MCF 10A (cell line): Measurements from ENCODE around the gene TMUB1. TPM values are rescaled to one million over a fixed set of nuclear protein-coding genes. Genes with fewer than 3 reads are reported as not detected.

Source experiments
- BruUV-seq: library from RNA; stranded (reverse); fragments of 400-500 nt; replicated peaks from 2 replicates; lab custom pipeline; 2021; lab: Mats Ljungman, UMichigan
- CTCF ChIA-PET: fragments of 300-600 bp; sonication (Branson Sonifier 250); formaldehyde crosslinking; extraction: SDS; loops from one replicate; lab custom pipeline; 2021; ENCODE audit warnings: antibody characterized with exemption, inconsistent platforms; lab: Yijun Ruan, JAX
- POLR2A ChIA-PET: fragments of 300-600, 350-650 bp; sonication (Branson Sonifier 250); formaldehyde crosslinking; extraction: SDS; loops from one replicate; lab custom pipeline; 2020; ENCODE audit warnings: antibody characterized with exemption, inconsistent platforms; lab: Yijun Ruan, JAX
- DNase-seq: peaks from one replicate; pipeline ENCODE4 v3.0.0-alpha.2; 2018; ENCODE audit not compliant: unreplicated experiment
- H3K27ac Mint-ChIP-seq: one replicate; pipeline ENCODE4 v1.8.0; 2022; ENCODE audit warnings: mild to moderate bottlenecking, low read depth, mixed read lengths; ENCODE audit not compliant: unreplicated experiment
- H3K27me3 Mint-ChIP-seq: one replicate; pipeline ENCODE4 v1.8.0; 2022; ENCODE audit warnings: mixed read lengths; ENCODE audit not compliant: insufficient read depth, unreplicated experiment
- H3K36me3 Mint-ChIP-seq: one replicate; pipeline ENCODE4 v1.8.0; 2022; ENCODE audit warnings: mild to moderate bottlenecking, moderate library complexity, mixed read lengths; ENCODE audit not compliant: insufficient read depth, unreplicated experiment
- H3K4me1 Mint-ChIP-seq: one replicate; pipeline ENCODE4 v1.8.0; 2022; ENCODE audit warnings: mixed read lengths; ENCODE audit not compliant: insufficient read depth, unreplicated experiment
- H3K4me3 Mint-ChIP-seq: one replicate; pipeline ENCODE4 v1.8.0; 2022; ENCODE audit warnings: mild to moderate bottlenecking, moderate library complexity, mixed read lengths; ENCODE audit not compliant: unreplicated experiment
- H3K9me3 Mint-ChIP-seq: one replicate; pipeline ENCODE4 v1.8.0; 2022; ENCODE audit warnings: mixed read lengths; ENCODE audit not compliant: unreplicated experiment
- CTCF ChIP-seq: fragments of 200-600 bp; IDR thresholded peaks from one replicate; pipeline ENCODE4 v1.8.0; 2022; ENCODE audit warnings: antibody characterized with exemption, mild to moderate bottlenecking; ENCODE audit not compliant: unreplicated experiment
- intact Hi-C: fragments of 100-400 bp; cut with micrococcal nuclease; formaldehyde crosslinking; loops from 2 replicates; pipeline ENCODE4 v1.14.1; 2022
- total RNA-seq: library from RNA; stranded (reverse); gene quantifications from 2 replicates; pipeline ENCODE4 v1.2.3, GENCODE V29; 2022

TMUB1 gene
- total RNA-seq, 1 experiment from 2014 or later = 30.1 TPM

- Mint-ChIP-seq H3K27me3 (no peaks in the 10 kb centered on the region), H3K4me1 (peaks cover 22% of the 10 kb centered on the region), H3K9me3 (no peaks in the 10 kb centered on the region), H3K4me3 (no peak overlapping the region), H3K36me3 (peaks cover 42% of the 10 kb centered on the region), H3K27ac (no peak overlapping the region)
- no TSS peak for BruUV-seq
- intact Hi-C loops = no loop called here
- ChIA-PET POLR2A (no interaction called here), CTCF (no interaction called here)
- no peak for DNase-seq
- TF ChIP-seq CTCF = no peak
Measured at GRCh38 chr7:151118108-151119054, 35.1 kb upstream of the TMUB1 start.

- no peak for TF ChIP-seq CTCF
- ChIA-PET POLR2A (interaction anchor here (1.2 kb wide), 1 partner anchor 27 kb away, joined by 3 read pairs; no protein-coding TSS in a partner anchor), CTCF (interaction anchor here (0.5 kb wide), 1 partner anchor 323 kb away, joined by 3 read pairs; no protein-coding TSS in a partner anchor)
- DNase-seq = no peak
- peaks cover 28% of the 10 kb centered on the region for H3K4me1 Mint-ChIP-seq
- H3K27ac Mint-ChIP-seq = no peak overlapping the region
- no peaks in the 10 kb centered on the region for H3K9me3 Mint-ChIP-seq
- peaks cover 43% of the 10 kb centered on the region for H3K36me3 Mint-ChIP-seq
- BruUV-seq = TSS peak; percentile 14
- no peaks in the 10 kb centered on the region for H3K27me3 Mint-ChIP-seq
- H3K4me3 Mint-ChIP-seq = no peak overlapping the region
- intact Hi-C loops = no loop called here
Measured at GRCh38 chr7:151117565-151117964, 34.3 kb upstream of the TMUB1 start.

- H3K27ac Mint-ChIP-seq = peak overlapping the region; percentile 84
- H3K27me3 Mint-ChIP-seq = no peaks in the 10 kb centered on the region
- ChIA-PET CTCF (interaction anchor here (0.5 to 15.6 kb wide), 7 partner anchors 28 to 1883 kb away, joined by 3 to 315 read pairs (median 3); partner anchors contain the start of genes ABCB8, AGAP3 and TMUB1), POLR2A (interaction anchor here (0.6 to 8.4 kb wide), 16 partner anchors 7 to 575 kb away, joined by 3 to 128 read pairs (median 6); partner anchors contain the start of genes ABCB8, ABCF2, AGAP3 and CDK5)
- no TSS peak for BruUV-seq
- peak overlapping the region; percentile 85 for H3K4me3 Mint-ChIP-seq
- no peak for TF ChIP-seq CTCF
- peaks cover 40% of the 10 kb centered on the region for H3K36me3 Mint-ChIP-seq
- intact Hi-C loops = no loop called here
- DNase-seq = no peak
- H3K4me1 Mint-ChIP-seq = peaks cover 28% of the 10 kb centered on the region
- no peaks in the 10 kb centered on the region for H3K9me3 Mint-ChIP-seq
Measured at GRCh38 chr7:151116603-151117440, 33.5 kb upstream of the TMUB1 start.
